Stimulated activated CD4-positive, alpha-beta T cell treated with anti-CD3 and anti-CD28 coated beads, Interleukin-1b, Interleukin-23, amount 100 ng/mL, for 24 hours (primary cell): ENCODE results near the gene FJX1.

Source experiments
- DNase-seq, 4 experiments: peaks; one replicate each; pipeline ENCODE4 v3.0.0-alpha.2; 2020; ENCODE audit warnings: low read depth in 4 of 4, low spot score in 1 of 4

The FJX1 gene

GRCh38 chr11:35605706-35606105 is 12.6 kb upstream of the FJX1 start:
- no peak for DNase-seq

GRCh38 chr11:35606206-35606605 is 12.1 kb upstream of the FJX1 start:
- DNase-seq: no peak

GRCh38 chr11:35608502-35608901 is 9.8 kb upstream of the FJX1 start:
- DNase-seq: no peak

- DNase-seq: no peak
These were observed 8.6 kb upstream of the FJX1 start for GRCh38 chr11:35609656-35610055.

GRCh38 chr11:35610631-35611030 is 7.6 kb upstream of the FJX1 start:
- no peak for DNase-seq

- no peak for DNase-seq
These were observed 6.5 kb upstream of the FJX1 start for GRCh38 chr11:35611741-35612140.

GRCh38 chr11:35614939-35615569 is 3.2 kb upstream of the FJX1 start:
- DNase-seq: no peak

GRCh38 chr11:35615921-35616900 is 2.0 kb upstream of the FJX1 start:
- DNase-seq: no peak

- no peak for DNase-seq
These were observed 959 bp upstream of the FJX1 start for GRCh38 chr11:35617316-35617686.

GRCh38 chr11:35618497-35619115 is 346 bp downstream of the FJX1 start:
- DNase-seq: peak in 1 of 4 experiments; percentile 16

- peak in 2 of 4 experiments; percentile 2 to 16 for DNase-seq
These were observed 1.0 kb downstream of the FJX1 start for GRCh38 chr11:35619116-35619854.

- DNase-seq: no peak
These were observed 1.8 kb downstream of the FJX1 start for GRCh38 chr11:35619855-35620640.

- no peak for DNase-seq
These were observed 2.5 kb downstream of the FJX1 start for GRCh38 chr11:35620795-35621194.

GRCh38 chr11:35621620-35622019 is 3.4 kb downstream of the FJX1 start:
- DNase-seq: no peak

- DNase-seq: no peak
These were observed 3.8 kb downstream of the FJX1 start for GRCh38 chr11:35622070-35622469.

- no peak for DNase-seq
These were observed 5.4 kb downstream of the FJX1 start for GRCh38 chr11:35623621-35624168.

GRCh38 chr11:35624316-35624715 is 6.1 kb downstream of the FJX1 start:
- DNase-seq: no peak

- no peak for DNase-seq
These were observed 6.5 kb downstream of the FJX1 start for GRCh38 chr11:35624781-35625180.

GRCh38 chr11:35626501-35626900 is 8.2 kb downstream of the FJX1 start:
- no peak for DNase-seq

- no peak for DNase-seq
These were observed 11.3 kb downstream of the FJX1 start for GRCh38 chr11:35629511-35629910.
